ENCODE results near the gene SRR.
"Not testable (repeated sequence)": the region's sequence is repeated elsewhere in the genome, so short reads cannot be mapped to it uniquely, and the experiment has no call there.

DNA sequence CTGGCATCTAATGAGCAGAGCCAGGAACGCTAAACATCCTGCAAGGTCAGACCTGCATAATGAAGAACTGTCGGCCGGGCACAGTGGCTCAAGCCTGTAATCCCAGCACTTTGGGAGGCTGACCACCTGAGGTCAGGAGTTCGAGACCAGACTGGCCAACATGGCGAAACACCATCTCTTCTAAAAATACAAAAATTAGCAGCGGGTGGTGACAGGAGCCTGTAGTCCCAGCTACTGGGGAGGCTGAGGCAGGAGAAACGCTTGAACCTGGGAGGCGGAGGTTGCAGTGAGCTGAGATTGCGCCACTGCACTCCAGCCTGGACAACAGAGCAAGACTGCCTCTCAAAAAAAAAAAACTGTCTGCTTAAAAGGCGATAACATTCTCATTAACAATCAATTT, 38.6 kb upstream of the SRR start:
- TF ChIP-seq, protein P1, sequence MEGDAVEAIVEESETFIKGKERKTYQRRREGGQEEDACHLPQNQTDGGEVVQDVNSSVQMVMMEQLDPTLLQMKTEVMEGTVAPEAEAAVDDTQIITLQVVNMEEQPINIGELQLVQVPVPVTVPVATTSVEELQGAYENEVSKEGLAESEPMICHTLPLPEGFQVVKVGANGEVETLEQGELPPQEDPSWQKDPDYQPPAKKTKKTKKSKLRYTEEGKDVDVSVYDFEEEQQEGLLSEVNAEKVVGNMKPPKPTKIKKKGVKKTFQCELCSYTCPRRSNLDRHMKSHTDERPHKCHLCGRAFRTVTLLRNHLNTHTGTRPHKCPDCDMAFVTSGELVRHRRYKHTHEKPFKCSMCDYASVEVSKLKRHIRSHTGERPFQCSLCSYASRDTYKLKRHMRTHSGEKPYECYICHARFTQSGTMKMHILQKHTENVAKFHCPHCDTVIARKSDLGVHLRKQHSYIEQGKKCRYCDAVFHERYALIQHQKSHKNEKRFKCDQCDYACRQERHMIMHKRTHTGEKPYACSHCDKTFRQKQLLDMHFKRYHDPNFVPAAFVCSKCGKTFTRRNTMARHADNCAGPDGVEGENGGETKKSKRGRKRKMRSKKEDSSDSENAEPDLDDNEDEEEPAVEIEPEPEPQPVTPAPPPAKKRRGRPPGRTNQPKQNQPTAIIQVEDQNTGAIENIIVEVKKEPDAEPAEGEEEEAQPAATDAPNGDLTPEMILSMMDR (IDR thresholded peaks at IDR 0.05; ENCODE audit: insufficient read depth, low read length, poor library complexity, severe bottlenecking) = not testable (repeated sequence)
- TF ChIP-seq EZH2phosphoT487 (conservative IDR thresholded peaks at IDR 0.05; ENCODE audit: low read length) = not testable (repeated sequence)
